ENCODE data around the gene ROR1. TPM values are rescaled to one million over a fixed set of nuclear protein-coding genes. Genes with fewer than 3 reads are reported as not detected.

Gene ROR1
- total and polyA plus RNA-seq, 2 of the 13 experiments (the other 11 are each of a cell fraction or from before 2014, with no cell fraction given), result 0.58 to 2.3 TPM

DNA sequence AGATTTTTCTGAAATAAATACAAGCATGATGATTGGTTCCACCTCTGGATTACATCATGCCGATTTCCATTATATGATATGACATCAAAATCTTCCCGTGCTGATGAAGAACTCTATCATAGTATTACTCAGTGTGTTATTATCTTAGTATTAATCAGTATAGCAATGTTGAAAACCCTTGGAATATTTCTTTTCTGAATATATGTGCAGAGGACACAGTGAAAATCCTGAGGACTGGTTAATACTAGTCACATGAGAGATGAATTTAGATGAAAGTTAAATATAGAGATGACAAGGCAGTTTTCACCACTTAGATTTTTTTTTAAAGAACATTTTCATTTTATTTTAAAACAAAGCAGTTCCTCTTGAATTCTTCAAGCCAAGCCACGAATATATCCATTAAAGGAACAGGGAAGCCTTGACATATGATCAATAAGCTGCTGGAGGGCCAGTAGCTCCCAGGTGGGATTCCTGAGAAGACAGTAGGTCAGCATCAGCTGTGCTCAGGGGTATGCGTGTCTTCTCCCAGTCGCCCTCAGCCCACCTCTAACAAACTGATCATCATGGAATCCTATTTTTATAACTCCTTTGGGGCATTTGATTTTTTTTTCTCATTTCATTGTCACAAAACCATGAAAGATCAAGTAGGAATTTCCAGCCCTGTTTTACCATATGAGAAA, 373.4 kb downstream of the ROR1 start (continued):
- no peak for TF ChIP-seq TBL1XR1 (IDR thresholded peaks at IDR 0.05; ENCODE audit: borderline replicate concordance, low read length, partially characterized antibody)

DNA sequence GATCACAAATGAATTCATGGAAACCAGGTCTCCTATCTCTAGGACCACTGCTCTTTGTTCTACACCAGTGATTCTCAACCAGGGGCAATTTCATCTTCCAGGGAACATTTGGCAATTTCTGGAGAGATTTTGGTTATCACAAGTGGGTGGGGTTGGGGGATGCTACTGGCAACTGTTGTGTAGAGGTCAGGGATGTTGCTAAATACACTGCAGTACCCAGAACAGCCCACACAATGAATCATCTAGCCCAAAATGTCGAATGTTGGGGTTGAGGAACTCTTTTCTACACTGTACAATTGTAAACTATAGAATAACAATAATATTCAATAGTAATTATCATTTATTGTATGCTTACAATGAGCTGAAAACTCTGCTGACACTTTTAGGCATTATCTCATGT, 373.9 kb downstream of the ROR1 start:
- Histone ChIP-seq H3K4me1 (ENCODE audit: insufficient read depth, low read length) (no peaks in the 10 kb centered on the region), H3K27ac (ENCODE audit: extremely low read length, insufficient read depth, low read length) (no peak overlapping the region), H3K4me3 (replicated peaks in 1 of 3; ENCODE audit: insufficient read depth in 1 of 3, low read depth in 2 of 3, low read length in 3 of 3) (no peak overlapping the region), H3K4me2 (ENCODE audit: low read depth, low read length) (no peak overlapping the region), H2AFZ (ENCODE audit: low read length) (no peak overlapping the region), H4K20me1 (ENCODE audit: insufficient read depth, low read length) (no peaks in the 10 kb centered on the region), H3K79me2 (ENCODE audit: insufficient read depth, low read length) (no peaks in the 10 kb centered on the region), H3K36me3 (replicated peaks in 1 of 2; ENCODE audit: control insufficient read depth in 1 of 2, insufficient read depth in 2 of 2, low read length in 2 of 2) (no peaks in the 10 kb centered on the region), H3K9me3 (ENCODE audit: low read length) (no peaks in the 10 kb centered on the region), H3K9ac (ENCODE audit: insufficient read depth, low read depth, low read length) (no peak overlapping the region), H3K27me3 (ENCODE audit: control insufficient read depth in 1 of 2, insufficient read depth in 2 of 2, low read length in 2 of 2) (no peaks in the 10 kb centered on the region)
- intact Hi-C loops (cut with micrococcal nuclease; ENCODE audit: unreplicated experiment) (no loop called here), in situ Hi-C loops (cut with HindIII; ENCODE audit: extremely low pct_ligation_motif_present, low pct_unique_long_range_greater_than_20kb) (no loop called here)
- CTCF ChIA-PET (ENCODE audit: low intra/inter-chr PET ratio, low total read pairs), result no interaction called here
- ATAC-seq (no peak), FAIRE-seq (no peak), DNase-seq (ENCODE audit: low spot score) (no peak)
- POLR2A ChIA-PET, result no interaction called here
- BruUV-seq (replicated peaks), result no TSS peak
- 6% methylated on average over 1 of the region's 1 CpG for WGBS (ENCODE audit: low lambda C conversion rate)
- no peak for TF ChIP-seq ZNF331 (CRISPR knock-in tag; IDR thresholded peaks at IDR 0.05)
- no peak for TF ChIP-seq ZNF138 (CRISPR knock-in tag; IDR thresholded peaks at IDR 0.05; ENCODE audit: low read depth)

DNA sequence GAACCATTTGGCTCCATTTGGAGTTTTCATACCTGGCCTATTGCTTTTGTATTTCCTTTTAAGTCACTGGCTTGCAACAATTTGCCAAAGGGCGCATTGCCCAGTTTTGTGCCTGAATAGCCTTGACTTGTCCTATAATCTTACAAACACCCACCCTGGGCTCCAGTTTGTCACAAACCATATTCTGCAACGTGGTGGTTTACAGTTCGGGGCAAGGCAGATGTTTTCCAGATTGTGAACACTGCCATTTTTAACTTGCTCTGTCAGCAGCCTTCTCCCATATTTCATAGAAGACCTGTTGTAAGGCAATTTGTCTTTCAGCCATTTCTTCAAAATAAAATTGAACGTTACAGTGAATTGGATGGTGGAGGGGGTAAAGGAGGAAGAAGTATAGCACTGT, 376.4 kb downstream of the ROR1 start:
- ATAC-seq (no peak), DNase-seq (ENCODE audit: low spot score) (no peak), FAIRE-seq (no peak)
- no peak overlapping the region for H2AFZ ChIP-seq (ENCODE audit: low read length)
- H3K9ac ChIP-seq (ENCODE audit: insufficient read depth, low read depth, low read length), result no peak overlapping the region
- H3K27ac ChIP-seq (ENCODE audit: extremely low read length, insufficient read depth, low read length), result no peak overlapping the region
- BruUV-seq (replicated peaks), result no TSS peak
- WGBS (ENCODE audit: low lambda C conversion rate), result 39% methylated on average over 4 of the region's 4 CpGs
- no peak overlapping the region for H3K4me3 ChIP-seq (replicated peaks in 1 of 3; ENCODE audit: insufficient read depth in 1 of 3, low read depth in 2 of 3, low read length in 3 of 3)
- no peaks in the 10 kb centered on the region for H3K79me2 ChIP-seq (ENCODE audit: insufficient read depth, low read length)
- no peaks in the 10 kb centered on the region for H3K9me3 ChIP-seq (ENCODE audit: low read length)
- ChIA-PET POLR2A (no interaction called here), CTCF (ENCODE audit: low intra/inter-chr PET ratio, low total read pairs) (no interaction called here)
- intact Hi-C loops (cut with micrococcal nuclease; ENCODE audit: unreplicated experiment) (no loop called here), in situ Hi-C loops (cut with HindIII; ENCODE audit: extremely low pct_ligation_motif_present, low pct_unique_long_range_greater_than_20kb) (no loop called here)
- no peak overlapping the region for H3K4me2 ChIP-seq (ENCODE audit: low read depth, low read length)
- no peaks in the 10 kb centered on the region for H3K4me1 ChIP-seq (ENCODE audit: insufficient read depth, low read length)
- no peaks in the 10 kb centered on the region for H4K20me1 ChIP-seq (ENCODE audit: insufficient read depth, low read length)
- TF ChIP-seq HMG20A (CRISPR knock-in tag; IDR thresholded peaks at IDR 0.05; ENCODE audit: borderline replicate concordance), result no peak
- TF ChIP-seq, protein P1, sequence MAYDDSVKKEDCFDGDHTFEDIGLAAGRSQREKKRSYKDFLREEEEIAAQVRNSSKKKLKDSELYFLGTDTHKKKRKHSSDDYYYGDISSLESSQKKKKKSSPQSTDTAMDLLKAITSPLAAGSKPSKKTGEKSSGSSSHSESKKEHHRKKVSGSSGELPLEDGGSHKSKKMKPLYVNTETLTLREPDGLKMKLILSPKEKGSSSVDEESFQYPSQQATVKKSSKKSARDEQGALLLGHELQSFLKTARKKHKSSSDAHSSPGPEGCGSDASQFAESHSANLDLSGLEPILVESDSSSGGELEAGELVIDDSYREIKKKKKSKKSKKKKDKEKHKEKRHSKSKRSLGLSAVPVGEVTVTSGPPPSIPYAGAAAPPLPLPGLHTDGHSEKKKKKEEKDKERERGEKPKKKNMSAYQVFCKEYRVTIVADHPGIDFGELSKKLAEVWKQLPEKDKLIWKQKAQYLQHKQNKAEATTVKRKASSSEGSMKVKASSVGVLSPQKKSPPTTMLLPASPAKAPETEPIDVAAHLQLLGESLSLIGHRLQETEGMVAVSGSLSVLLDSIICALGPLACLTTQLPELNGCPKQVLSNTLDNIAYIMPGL (CRISPR knock-in tag; IDR thresholded peaks at IDR 0.05; ENCODE audit: borderline replicate concordance in 1 of 2, low read depth in 1 of 2), result no peak
- H3K36me3 ChIP-seq (replicated peaks in 1 of 2; ENCODE audit: control insufficient read depth in 1 of 2, insufficient read depth in 2 of 2, low read length in 2 of 2), result no peaks in the 10 kb centered on the region
- no peaks in the 10 kb centered on the region for H3K27me3 ChIP-seq (ENCODE audit: control insufficient read depth in 1 of 2, insufficient read depth in 2 of 2, low read length in 2 of 2)

All from HepG2 (cell line).